ENCODE data around the gene COL4A3. TPM values are rescaled to one million over a fixed set of nuclear protein-coding genes. Genes with fewer than 3 reads are reported as not detected.

COL4A3 gene
- total and polyA plus RNA-seq, 2 donors (not counting 3 experiments of a cell fraction or from before 2014, with no cell fraction given) = not detected

DNA sequence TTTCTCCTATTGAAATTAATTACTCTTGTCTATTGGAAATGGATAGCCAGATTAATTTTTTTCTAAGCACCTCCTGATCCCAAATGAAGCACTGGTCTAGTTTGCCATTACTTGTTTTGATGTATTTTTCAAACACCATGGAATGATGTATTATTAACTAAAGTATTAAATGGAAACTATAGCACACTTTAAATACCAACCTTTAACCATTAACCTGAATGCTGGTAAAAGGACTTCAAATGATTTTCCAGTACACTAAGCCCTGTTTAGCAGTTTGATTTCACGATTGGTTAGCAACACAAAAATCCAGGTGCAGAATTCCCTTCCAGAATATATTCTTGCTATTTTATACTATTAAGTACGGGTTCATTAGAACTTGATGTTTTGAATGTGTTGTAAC, 37.3 kb downstream of the COL4A3 start:
- Histone ChIP-seq H3K9me3 (replicated peaks; ENCODE audit: control insufficient read depth, insufficient read depth, low read length) (no peaks in the 10 kb centered on the region), H3K27me3 (ENCODE audit: control insufficient read depth in 2 of 2, insufficient read depth in 2 of 2, low read length in 2 of 2) (no peaks in the 10 kb centered on the region), H3K9ac (replicated peaks; ENCODE audit: extremely low read depth, insufficient read depth, low read length) (no peak overlapping the region), H3K27ac (ENCODE audit: insufficient read depth, low read depth, low read length) (no peak overlapping the region), H3K4me1 (ENCODE audit: control insufficient read depth, extremely low read depth, insufficient read depth, low read length) (no peaks in the 10 kb centered on the region), H3K36me3 (ENCODE audit: control insufficient read depth in 2 of 2, extremely low read depth in 1 of 2, insufficient read depth in 2 of 2, low read length in 2 of 2) (no peaks in the 10 kb centered on the region), H3K79me2 (ENCODE audit: control insufficient read depth, insufficient read depth, low read length) (no peaks in the 10 kb centered on the region), H2AFZ (ENCODE audit: low read depth, low read length) (no peak overlapping the region), H4K20me1 (replicated peaks; ENCODE audit: control insufficient read depth, extremely low read depth, insufficient read depth, low read length) (no peaks in the 10 kb centered on the region), H3K9me1 (replicated peaks; ENCODE audit: control insufficient read depth, extremely low read depth, insufficient read depth, low read length) (no peaks in the 10 kb centered on the region), H3K4me3 (replicated peaks in 1 of 3; ENCODE audit: insufficient read depth in 1 of 3, low read depth in 1 of 3, low read length in 3 of 3) (no peak overlapping the region), H3K4me2 (ENCODE audit: insufficient read depth, low read length) (no peak overlapping the region)
- TF ChIP-seq POLR2AphosphoS5 (IDR thresholded peaks at IDR 0.05; ENCODE audit: insufficient read depth, low read depth, low read length) = no peak
- TF ChIP-seq, protein P1, sequence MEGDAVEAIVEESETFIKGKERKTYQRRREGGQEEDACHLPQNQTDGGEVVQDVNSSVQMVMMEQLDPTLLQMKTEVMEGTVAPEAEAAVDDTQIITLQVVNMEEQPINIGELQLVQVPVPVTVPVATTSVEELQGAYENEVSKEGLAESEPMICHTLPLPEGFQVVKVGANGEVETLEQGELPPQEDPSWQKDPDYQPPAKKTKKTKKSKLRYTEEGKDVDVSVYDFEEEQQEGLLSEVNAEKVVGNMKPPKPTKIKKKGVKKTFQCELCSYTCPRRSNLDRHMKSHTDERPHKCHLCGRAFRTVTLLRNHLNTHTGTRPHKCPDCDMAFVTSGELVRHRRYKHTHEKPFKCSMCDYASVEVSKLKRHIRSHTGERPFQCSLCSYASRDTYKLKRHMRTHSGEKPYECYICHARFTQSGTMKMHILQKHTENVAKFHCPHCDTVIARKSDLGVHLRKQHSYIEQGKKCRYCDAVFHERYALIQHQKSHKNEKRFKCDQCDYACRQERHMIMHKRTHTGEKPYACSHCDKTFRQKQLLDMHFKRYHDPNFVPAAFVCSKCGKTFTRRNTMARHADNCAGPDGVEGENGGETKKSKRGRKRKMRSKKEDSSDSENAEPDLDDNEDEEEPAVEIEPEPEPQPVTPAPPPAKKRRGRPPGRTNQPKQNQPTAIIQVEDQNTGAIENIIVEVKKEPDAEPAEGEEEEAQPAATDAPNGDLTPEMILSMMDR (IDR thresholded peaks at IDR 0.05; ENCODE audit: extremely low read depth in 1 of 2, insufficient read depth in 1 of 2, low read depth in 1 of 2, low read length in 2 of 2) = no peak
- TF ChIP-seq POLR2A (IDR thresholded peaks at IDR 0.05; ENCODE audit: low read depth, low read length) = no peak
- no peak for TF ChIP-seq EZH2 (IDR thresholded peaks at IDR 0.05; ENCODE audit: borderline replicate concordance, low read depth, low read length, severe bottlenecking)
- dilution Hi-C loops (cut with MboI; ENCODE audit: extremely low pct_ligation_motif_present, low sequenced_read_pairs) (no loop called here), intact Hi-C loops (cut with micrococcal nuclease) (no loop called here)
- DNase-seq (ENCODE audit: low read depth, low spot score) (no peak), FAIRE-seq (no peak)
- BruUV-seq (replicated peaks) = no TSS peak
- POLR2A ChIA-PET = no interaction called here
- CTCF ChIA-PET = no interaction called here

DNA sequence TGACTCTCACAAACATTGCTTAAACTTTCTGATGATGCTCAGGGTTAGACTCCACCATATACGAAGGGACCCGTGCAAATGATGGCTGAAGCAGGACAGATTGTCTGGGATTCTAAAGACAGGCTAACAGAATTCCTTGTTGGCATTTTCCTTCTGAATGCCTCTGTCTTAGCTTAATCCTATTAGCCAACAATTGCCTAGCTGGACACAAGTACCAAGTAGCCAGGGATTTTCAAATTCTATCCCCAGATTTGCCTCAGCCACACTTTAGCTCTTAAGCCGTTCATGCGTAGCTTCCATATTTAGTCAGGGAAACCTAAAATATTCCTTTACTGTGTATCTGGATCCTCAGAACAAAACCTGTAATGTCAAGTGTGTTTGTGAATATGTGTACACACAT, 40.0 kb downstream of the COL4A3 start:
- TF ChIP-seq JUN (IDR thresholded peaks at IDR 0.05; ENCODE audit: borderline replicate concordance, insufficient read depth, insufficient read length, low read depth) (no peak), POLR2A (IDR thresholded peaks at IDR 0.05; ENCODE audit: low read depth, low read length) (no peak), POLR2AphosphoS5 (IDR thresholded peaks at IDR 0.05; ENCODE audit: insufficient read depth, low read depth, low read length) (no peak), FOS (IDR thresholded peaks at IDR 0.05; ENCODE audit: borderline replicate concordance, insufficient read depth, low read length) (no peak), EZH2 (IDR thresholded peaks at IDR 0.05; ENCODE audit: borderline replicate concordance, low read depth, low read length, severe bottlenecking) (no peak), GATA2 (IDR thresholded peaks at IDR 0.05; ENCODE audit: insufficient read depth, insufficient read length, low read depth, low read length) (no peak), MYC (IDR thresholded peaks at IDR 0.05; ENCODE audit: low read depth, low read length) (no peak)
- TF ChIP-seq, protein P1 (IDR thresholded peaks at IDR 0.05; ENCODE audit: extremely low read depth in 1 of 2, insufficient read depth in 1 of 2, low read depth in 1 of 2, low read length in 2 of 2) = no peak
- TF ChIP-seq, protein P2, sequence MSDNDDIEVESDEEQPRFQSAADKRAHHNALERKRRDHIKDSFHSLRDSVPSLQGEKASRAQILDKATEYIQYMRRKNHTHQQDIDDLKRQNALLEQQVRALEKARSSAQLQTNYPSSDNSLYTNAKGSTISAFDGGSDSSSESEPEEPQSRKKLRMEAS (IDR thresholded peaks at IDR 0.05; ENCODE audit: insufficient read depth, insufficient read length) = no peak
- Histone ChIP-seq H3K9me1 (replicated peaks; ENCODE audit: control insufficient read depth, extremely low read depth, insufficient read depth, low read length) (no peaks in the 10 kb centered on the region), H3K4me1 (ENCODE audit: control insufficient read depth, extremely low read depth, insufficient read depth, low read length) (no peaks in the 10 kb centered on the region), H3K4me3 (replicated peaks in 1 of 3; ENCODE audit: insufficient read depth in 1 of 3, low read depth in 1 of 3, low read length in 3 of 3) (no peak overlapping the region), H3K9me3 (replicated peaks; ENCODE audit: control insufficient read depth, insufficient read depth, low read length) (no peaks in the 10 kb centered on the region), H4K20me1 (replicated peaks; ENCODE audit: control insufficient read depth, extremely low read depth, insufficient read depth, low read length) (no peaks in the 10 kb centered on the region), H3K36me3 (ENCODE audit: control insufficient read depth in 2 of 2, extremely low read depth in 1 of 2, insufficient read depth in 2 of 2, low read length in 2 of 2) (no peaks in the 10 kb centered on the region), H2AFZ (ENCODE audit: low read depth, low read length) (no peak overlapping the region), H3K9ac (replicated peaks; ENCODE audit: extremely low read depth, insufficient read depth, low read length) (no peak overlapping the region), H3K4me2 (ENCODE audit: insufficient read depth, low read length) (no peak overlapping the region), H3K27ac (ENCODE audit: insufficient read depth, low read depth, low read length) (no peak overlapping the region), H3K79me2 (ENCODE audit: control insufficient read depth, insufficient read depth, low read length) (no peaks in the 10 kb centered on the region), H3K27me3 (ENCODE audit: control insufficient read depth in 2 of 2, insufficient read depth in 2 of 2, low read length in 2 of 2) (no peaks in the 10 kb centered on the region)
- no peak for FAIRE-seq
- intact Hi-C loops (cut with micrococcal nuclease) (no loop called here), dilution Hi-C loops (cut with MboI; ENCODE audit: extremely low pct_ligation_motif_present, low sequenced_read_pairs) (no loop called here)
- ChIA-PET POLR2A (no interaction called here), CTCF (no interaction called here)
- no peak for DNase-seq (ENCODE audit: low read depth, low spot score)
- BruUV-seq (replicated peaks) = no TSS peak
